HG03139 (cell line): ENCODE results near the gene COPS4.

ENCODE experiments used
- ATAC-seq: cut with Tn5 transposase; IDR thresholded peaks from one replicate; pipeline ENCODE4 v1.9.1; 2021; ENCODE audit not compliant: unreplicated experiment

The COPS4 gene

GRCh38 chr4:83118869-83119268 lies 83.9 kb downstream of the COPS4 start:
- ATAC-seq = no peak

DNA sequence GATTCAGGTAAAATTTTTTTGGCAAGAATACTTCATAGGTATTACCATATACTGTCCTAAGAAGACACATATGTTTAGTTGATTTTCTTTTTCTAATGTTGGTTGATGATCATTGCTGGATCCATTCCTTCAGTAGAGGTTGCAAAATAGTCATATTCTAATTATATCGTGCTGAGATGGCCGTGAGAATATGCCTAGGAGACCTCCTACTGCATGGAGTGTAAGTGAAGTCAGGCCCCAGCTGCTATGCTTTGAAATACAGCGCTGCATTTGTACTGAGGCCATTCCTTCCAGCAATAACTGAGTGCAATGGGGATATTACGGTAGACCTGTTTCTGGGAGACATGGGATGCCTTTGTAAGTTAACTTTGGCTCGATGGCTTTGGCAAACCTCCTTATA lies 86.3 kb downstream of the COPS4 start:
- no peak for ATAC-seq

DNA sequence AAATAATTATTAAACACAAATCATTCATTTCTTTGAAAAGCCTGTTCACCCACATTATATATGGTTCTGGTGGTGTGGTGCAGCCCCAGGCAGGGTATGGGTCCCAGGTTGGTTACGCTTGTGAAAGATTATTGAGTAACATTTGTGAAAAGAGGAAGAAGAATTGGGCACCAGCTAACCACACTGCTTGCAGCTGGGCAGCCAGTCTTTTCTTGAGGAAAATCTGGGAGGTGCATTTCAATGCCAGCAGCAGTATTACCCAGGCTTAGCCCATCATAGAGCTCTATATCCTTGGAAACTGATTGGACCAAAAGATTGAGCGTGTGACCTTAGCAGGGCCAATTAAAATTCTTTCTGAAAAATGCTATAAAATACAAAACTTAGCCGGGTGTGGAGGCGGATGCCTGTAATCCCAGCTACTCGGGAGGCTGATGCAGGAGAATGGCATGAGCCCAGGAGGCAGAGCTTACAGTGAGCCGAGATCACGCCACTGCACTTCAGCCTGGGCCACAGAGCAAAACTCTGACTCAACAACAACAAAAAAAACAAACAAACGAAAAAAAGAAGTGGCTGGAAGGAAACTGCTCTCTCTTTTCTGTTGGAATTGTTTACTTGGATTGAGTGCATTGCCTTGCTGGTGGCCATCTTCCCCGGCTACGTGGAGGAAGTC lies 89.3 kb downstream of the COPS4 start:
- no peak for ATAC-seq
